Peyer's patch (tissue), 4 donors: ENCODE results near the gene F12.

Source experiments
- POLR2A ChIP-seq, 2 donors: fragments of 450-650 bp; IDR thresholded peaks; one replicate each; pipeline ENCODE4 v1.5.1; 2017; ENCODE audit warnings: antibody characterized with exemption in 2 of 2, mild to moderate bottlenecking in 2 of 2, moderate library complexity in 2 of 2
- TF ChIP-seq, protein P1 (sequence below), 6 experiments: fragments of 450-650 bp in 4 of 6; fragments of 200-600 bp in 2 of 6; sonication (generic) in 1 of 6; IDR thresholded peaks; one replicate each; pipeline ENCODE4 v1.5.1; 2017 to 2019; ENCODE audit warnings: antibody characterized with exemption in 6 of 6, mild to moderate bottlenecking in 3 of 6, moderate library complexity in 1 of 6

DNA sequence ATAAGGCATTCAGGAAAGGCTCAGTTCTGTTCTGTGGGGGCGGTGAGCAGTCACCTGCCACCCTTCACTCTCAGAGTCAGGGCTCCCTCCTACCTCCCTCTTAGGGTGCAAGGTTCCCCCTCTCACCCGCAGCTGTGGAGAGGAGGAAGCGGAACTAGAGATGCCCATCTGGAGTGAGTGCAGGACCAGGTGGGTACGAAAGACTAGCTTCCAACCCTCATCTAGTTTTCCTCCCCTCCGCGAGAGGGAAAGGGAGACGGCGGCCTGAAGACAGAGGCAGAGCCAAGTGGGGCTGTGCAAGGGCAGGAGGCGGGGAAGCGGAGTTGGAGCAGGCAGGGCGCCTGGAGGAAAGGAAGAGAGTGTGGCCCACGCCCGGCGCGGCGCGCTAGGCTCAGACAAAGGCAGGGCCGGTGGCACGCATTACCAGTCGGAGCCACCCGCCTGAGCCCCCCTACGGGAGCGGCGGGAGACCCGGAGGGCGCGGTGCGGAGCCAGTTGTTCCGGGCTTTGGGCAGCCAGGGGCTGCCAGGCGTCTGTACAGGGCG lies 44.6 kb upstream of the F12 start:
- TF ChIP-seq, protein P1, sequence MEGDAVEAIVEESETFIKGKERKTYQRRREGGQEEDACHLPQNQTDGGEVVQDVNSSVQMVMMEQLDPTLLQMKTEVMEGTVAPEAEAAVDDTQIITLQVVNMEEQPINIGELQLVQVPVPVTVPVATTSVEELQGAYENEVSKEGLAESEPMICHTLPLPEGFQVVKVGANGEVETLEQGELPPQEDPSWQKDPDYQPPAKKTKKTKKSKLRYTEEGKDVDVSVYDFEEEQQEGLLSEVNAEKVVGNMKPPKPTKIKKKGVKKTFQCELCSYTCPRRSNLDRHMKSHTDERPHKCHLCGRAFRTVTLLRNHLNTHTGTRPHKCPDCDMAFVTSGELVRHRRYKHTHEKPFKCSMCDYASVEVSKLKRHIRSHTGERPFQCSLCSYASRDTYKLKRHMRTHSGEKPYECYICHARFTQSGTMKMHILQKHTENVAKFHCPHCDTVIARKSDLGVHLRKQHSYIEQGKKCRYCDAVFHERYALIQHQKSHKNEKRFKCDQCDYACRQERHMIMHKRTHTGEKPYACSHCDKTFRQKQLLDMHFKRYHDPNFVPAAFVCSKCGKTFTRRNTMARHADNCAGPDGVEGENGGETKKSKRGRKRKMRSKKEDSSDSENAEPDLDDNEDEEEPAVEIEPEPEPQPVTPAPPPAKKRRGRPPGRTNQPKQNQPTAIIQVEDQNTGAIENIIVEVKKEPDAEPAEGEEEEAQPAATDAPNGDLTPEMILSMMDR (IDR thresholded peaks at IDR 0.05), result no peak
- TF ChIP-seq POLR2A (IDR thresholded peaks at IDR 0.05), result no peak
